HepG2 (cell line): ENCODE results near the gene ALPL. TPM values are rescaled to one million over a fixed set of nuclear protein-coding genes. Genes with fewer than 3 reads are reported as not detected.

Experiments used
- ARNTL ChIP-seq: sonication (generic); formaldehyde crosslinking; IDR thresholded peaks from 2 replicates; pipeline ENCODE4 v1.4.0; 2020; ENCODE audit warnings: mild to moderate bottlenecking, missing genetic modification reagents
- CBFB ChIP-seq: sonication (generic); formaldehyde crosslinking; IDR thresholded peaks from 2 replicates; pipeline ENCODE4 v1.4.0; 2020; ENCODE audit warnings: missing genetic modification reagents
- CCDC6 ChIP-seq: sonication (generic); formaldehyde crosslinking; IDR thresholded peaks from 2 replicates; pipeline ENCODE4 v1.8.1; 2022; ENCODE audit warnings: mild to moderate bottlenecking, missing genetic modification reagents, moderate library complexity
- CREM ChIP-seq, 2 experiments: sonication (generic) in 1 of 2; formaldehyde crosslinking in 1 of 2; IDR thresholded peaks; 2 replicates each; pipeline versions ENCODE4 v1.4.0 to v1.6.1; 2016 to 2020; ENCODE audit warnings: antibody characterized with exemption in 1 of 2, mild to moderate bottlenecking in 1 of 2, missing genetic modification reagents in 1 of 2
- ELF3 ChIP-seq: IDR thresholded peaks from 2 replicates; pipeline ENCODE4 v1.6.1; 2016; ENCODE audit warnings: missing genetic modification reagents, missing compliant biosample characterization
- HNF1B ChIP-seq: sonication (generic); formaldehyde crosslinking; IDR thresholded peaks from 2 replicates; pipeline ENCODE4 v1.5.1; 2020; ENCODE audit warnings: mild to moderate bottlenecking, moderate library complexity, missing genetic modification reagents
- HNF4A ChIP-seq: sonication (generic); formaldehyde crosslinking; IDR thresholded peaks from 2 replicates; pipeline ENCODE4 v1.4.0; 2020; ENCODE audit warnings: missing genetic modification reagents
- MED1 ChIP-seq: sonication (generic); formaldehyde crosslinking; IDR thresholded peaks from 2 replicates; pipeline ENCODE4 v1.4.0; 2020; ENCODE audit warnings: missing genetic modification reagents
- MED8 ChIP-seq: sonication (generic); formaldehyde crosslinking; IDR thresholded peaks from 2 replicates; pipeline ENCODE4 v1.8.1; 2023; ENCODE audit warnings: mild to moderate bottlenecking, missing genetic modification reagents; ENCODE audit not compliant: insufficient replicate concordance
- NCOA2 ChIP-seq: sonication (generic); formaldehyde crosslinking; IDR thresholded peaks from 2 replicates; pipeline ENCODE4 v1.8.0; 2022; ENCODE audit warnings: inconsistent platforms
- NRL ChIP-seq: sonication (generic); formaldehyde crosslinking; IDR thresholded peaks from 2 replicates; pipeline ENCODE4 v1.5.0; 2020; ENCODE audit warnings: missing genetic modification reagents, mild to moderate bottlenecking, moderate library complexity, borderline replicate concordance
- POLR2A ChIP-seq, 2 experiments: IDR thresholded peaks; 2 replicates each; pipeline ENCODE4 v1.6.1; 2011; ENCODE audit warnings: low read depth in 2 of 2, low read length in 2 of 2, mild to moderate bottlenecking in 1 of 2, moderate library complexity in 1 of 2; ENCODE audit not compliant: insufficient read depth in 1 of 2
- SMAD3 ChIP-seq: sonication (generic); formaldehyde crosslinking; IDR thresholded peaks from 2 replicates; pipeline ENCODE4 v1.4.0; 2020; ENCODE audit warnings: missing genetic modification reagents
- SOX5 ChIP-seq: IDR thresholded peaks from 2 replicates; pipeline ENCODE4 v1.6.1; 2016; ENCODE audit warnings: borderline replicate concordance
- TBX2 ChIP-seq: sonication (generic); formaldehyde crosslinking; IDR thresholded peaks from 2 replicates; pipeline ENCODE4 v1.5.0; 2020; ENCODE audit warnings: missing genetic modification reagents, mild to moderate bottlenecking, borderline replicate concordance
- TBX3 ChIP-seq: fragments of 450-650 bp; IDR thresholded peaks from 2 replicates; pipeline ENCODE4 v1.6.1; 2017; ENCODE audit warnings: antibody characterized with exemption, mild to moderate bottlenecking, inconsistent platforms, borderline replicate concordance
- ZBTB43 ChIP-seq: sonication (generic); formaldehyde crosslinking; conservative IDR thresholded peaks from 2 replicates; pipeline ENCODE4 v1.4.0; 2020; ENCODE audit warnings: missing genetic modification reagents
- ZEB1 ChIP-seq: IDR thresholded peaks from 2 replicates; pipeline ENCODE4 v1.6.1; 2012; ENCODE audit warnings: mild to moderate bottlenecking, low read depth, inconsistent platforms; ENCODE audit not compliant: insufficient replicate concordance
- ZNF136 ChIP-seq: sonication (generic); formaldehyde crosslinking; IDR thresholded peaks from 2 replicates; pipeline ENCODE4 v1.8.1; 2022; ENCODE audit warnings: low read depth, mild to moderate bottlenecking, moderate library complexity, missing genetic modification reagents
- ZNF331 ChIP-seq: sonication (generic); formaldehyde crosslinking; IDR thresholded peaks from 2 replicates; pipeline ENCODE4 v1.4.0; 2020; ENCODE audit warnings: missing genetic modification reagents
- ZNF337 ChIP-seq: sonication (generic); formaldehyde crosslinking; IDR thresholded peaks from 2 replicates; pipeline ENCODE4 v1.5.1; 2020; ENCODE audit warnings: missing genetic modification reagents, low read depth, mild to moderate bottlenecking, borderline replicate concordance
- ZNF350 ChIP-seq: sonication (generic); formaldehyde crosslinking; IDR thresholded peaks from 2 replicates; pipeline ENCODE4 v1.4.0; 2020; ENCODE audit warnings: mild to moderate bottlenecking, low read depth, missing genetic modification reagents, borderline replicate concordance
- ZNF670 ChIP-seq: sonication (generic); formaldehyde crosslinking; IDR thresholded peaks from 2 replicates; pipeline ENCODE4 v1.8.0; 2022; ENCODE audit warnings: mild to moderate bottlenecking, missing genetic modification reagents, borderline replicate concordance
- ZNF703 ChIP-seq: sonication (generic); formaldehyde crosslinking; IDR thresholded peaks from 2 replicates; pipeline ENCODE4 v1.5.1; 2020; ENCODE audit warnings: missing genetic modification reagents, mild to moderate bottlenecking, moderate library complexity, borderline replicate concordance
- ZNF720 ChIP-seq: sonication (generic); formaldehyde crosslinking; IDR thresholded peaks from 2 replicates; pipeline ENCODE4 v1.4.0; 2020; ENCODE audit warnings: missing genetic modification reagents
- ZNF788 ChIP-seq: sonication (generic); formaldehyde crosslinking; IDR thresholded peaks from 2 replicates; pipeline ENCODE4 v1.5.0; 2020; ENCODE audit warnings: mild to moderate bottlenecking, missing genetic modification reagents, borderline replicate concordance
- polyA plus RNA-seq, 8 experiments: library from polyadenylated mRNA; depleted of rRNA in 3 of 8; stranded (reverse) in 7 of 8; unstranded in 1 of 8; fragments of >200 nt; fragmentation: Illumina TruSeq in 4 of 8; extraction: Trizol in 4 of 8; gene quantifications; 2 replicates each; pipeline versions ENCODE4 v1.2.1 to v1.2.3, GENCODE V29; 2011 to 2016; ENCODE audit warnings: low read depth in 4 of 8, missing spikeins in 1 of 8, mixed read lengths in 1 of 8; ENCODE audit not compliant: insufficient read depth in 1 of 8
- total RNA-seq, 5 experiments: library from RNA; depleted of rRNA; stranded (reverse); fragments of >200 nt; fragmentation: Illumina TruSeq; extraction: Trizol; gene quantifications; 2 replicates each; pipeline ENCODE4 v1.2.3, GENCODE V29; 2016; ENCODE audit warnings: low read depth in 1 of 5

ALPL gene
- total and polyA plus RNA-seq, 2 of the 13 experiments (the other 11 are each of a cell fraction or from before 2014, with no cell fraction given): 0.12 TPM; not detected in 1

GRCh38 chr1:21537932-21538630, 28.9 kb downstream of the ALPL start (continued):
- 0 out of 2 replicates have a peak, but pooled peaks have one; percentile 21 for TF ChIP-seq HNF1B (CRISPR knock-in tag)
- TF ChIP-seq ARNTL (CRISPR knock-in tag): no peak
- TF ChIP-seq ZBTB43: peak; percentile 38; the same call in 1 of the 2 replicates
- no peak for TF ChIP-seq ZNF720 (CRISPR knock-in tag)
- TF ChIP-seq CCDC6 (CRISPR knock-in tag): no peak
- TF ChIP-seq NRL (CRISPR knock-in tag): 0 out of 2 replicates have a peak, but pooled peaks have one; percentile 18
- TF ChIP-seq ZNF703 (CRISPR knock-in tag): no peak
- peak; percentile 43; the same call in 1 of the 2 replicates for TF ChIP-seq ZNF788 (CRISPR knock-in tag)
- no peak for TF ChIP-seq ELF3 (CRISPR knock-in tag)
- 0 out of 2 replicates have a peak, but pooled peaks have one; percentile 17 for TF ChIP-seq HNF4A (CRISPR knock-in tag)
- TF ChIP-seq MED1 (CRISPR knock-in tag): 0 out of 2 replicates have a peak, but pooled peaks have one; percentile 42
- peak; percentile 49; the same call in 1 of the 2 replicates for TF ChIP-seq TBX2 (CRISPR knock-in tag)
- TF ChIP-seq ZNF337 (CRISPR knock-in tag): no peak
- no peak for TF ChIP-seq POLR2A (IDR thresholded peaks at IDR 0.05; ENCODE audit: insufficient read depth in 1 of 2, low read depth in 2 of 2, low read length in 2 of 2)
- TF ChIP-seq SOX5: peak; percentile 40; the same call in 1 of the 2 replicates
- peak; percentile 66 for TF ChIP-seq CREM (IDR thresholded peaks at IDR 0.05)
- no peak for TF ChIP-seq CREM (CRISPR knock-in tag; IDR thresholded peaks at IDR 0.05)
- no peak for TF ChIP-seq ZEB1
- TF ChIP-seq CBFB (CRISPR knock-in tag): 0 out of 2 replicates have a peak, but pooled peaks have one; percentile 35
- TF ChIP-seq TBX3: peak; percentile 24; the same call in 1 of the 2 replicates
- peak; percentile 42; the same call in 1 of the 2 replicates for TF ChIP-seq ZNF331 (CRISPR knock-in tag)
- TF ChIP-seq SMAD3 (CRISPR knock-in tag): 0 out of 2 replicates have a peak, but pooled peaks have one; percentile 29
- peak; percentile 85 for TF ChIP-seq NCOA2 (CRISPR knock-in tag)
- TF ChIP-seq MED8: peak; percentile 47
- no peak for TF ChIP-seq ZNF136 (CRISPR knock-in tag)
- no peak for TF ChIP-seq ZNF670 (CRISPR knock-in tag)
- peak; percentile 44; the same call in 1 of the 2 replicates for TF ChIP-seq ZNF350
